ENCODE data around the gene OSBPL5.

OSBPL5 gene

GRCh38 chr11:3165916-3166267 lies 782 bp upstream of the OSBPL5 start:
- Histone ChIP-seq H3K4me3 (peak overlapping the region in 1 of 2 donors; percentile 73), H3K27ac (peak overlapping the region; percentile 90 to 93), H3K4me1 (peaks cover 7 to 65% (median 54%) of the 10 kb centered on the region in 4 donors), H3K27me3 (no peaks in the 10 kb centered on the region), H3K9me3 (no peaks in the 10 kb centered on the region), H3K36me3 (no peaks in the 10 kb centered on the region)
- intact Hi-C loops (cut with DNase I; ENCODE audit: low total_unique reads), result no loop called here
- no peak for TF ChIP-seq CTCF (IDR thresholded peaks at IDR 0.05)
- DNase-seq, result peak in 1 of 2 donors; percentile 62

GRCh38 chr11:3164552-3165151 lies 458 bp downstream of the OSBPL5 start:
- peak overlapping the region; percentile 73 to 83 for H3K4me3 ChIP-seq
- TF ChIP-seq CTCF (IDR thresholded peaks at IDR 0.05), result no peak
- intact Hi-C loops (cut with DNase I; ENCODE audit: low total_unique reads), result loop anchor here (5.0 kb wide), 1 partner anchor 42 kb away; no protein-coding TSS in a partner anchor
- H3K27me3 ChIP-seq, result no peaks in the 10 kb centered on the region
- no peaks in the 10 kb centered on the region for H3K36me3 ChIP-seq
- peak in 1 of 2 donors; percentile 75 for DNase-seq
- no peaks in the 10 kb centered on the region for H3K9me3 ChIP-seq
- peaks cover 7 to 61% (median 50%) of the 10 kb centered on the region in 4 donors for H3K4me1 ChIP-seq
- peak overlapping the region; percentile 90 to 93 for H3K27ac ChIP-seq

DNA sequence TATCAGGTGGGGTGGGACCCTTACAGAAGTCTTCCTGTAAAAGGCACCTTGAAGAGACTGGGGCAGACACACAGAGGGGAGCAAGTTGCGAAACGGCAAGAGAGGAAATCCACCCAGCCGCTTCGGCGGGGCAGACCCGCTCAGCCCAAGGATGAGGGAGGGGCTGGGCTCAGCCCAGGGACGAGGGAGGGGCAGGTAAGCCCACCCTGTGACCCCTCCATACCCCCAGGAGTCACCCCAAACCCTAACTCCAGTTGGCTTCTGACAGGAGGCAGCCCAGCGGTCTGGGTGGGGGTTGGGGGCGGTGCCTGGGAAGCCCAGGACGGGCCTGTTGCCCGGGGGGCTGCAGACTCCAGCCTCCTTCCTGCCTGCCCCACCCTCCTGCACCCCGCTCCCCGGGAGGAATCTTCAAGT lies 965 bp downstream of the OSBPL5 start:
- no peaks in the 10 kb centered on the region for H3K9me3 ChIP-seq
- peak overlapping the region; percentile 73 to 83 for H3K4me3 ChIP-seq
- no peaks in the 10 kb centered on the region for H3K27me3 ChIP-seq
- H3K36me3 ChIP-seq, result no peaks in the 10 kb centered on the region
- intact Hi-C loops (cut with DNase I; ENCODE audit: low total_unique reads), result loop anchor here (5.0 kb wide), 1 partner anchor 42 kb away; no protein-coding TSS in a partner anchor
- H3K4me1 ChIP-seq, result peaks cover 7 to 61% (median 53%) of the 10 kb centered on the region in 4 donors
- peak; percentile 19 to 73 for DNase-seq
- peak overlapping the region; percentile 90 to 93 for H3K27ac ChIP-seq
- no peak for TF ChIP-seq CTCF (IDR thresholded peaks at IDR 0.05)

DNA sequence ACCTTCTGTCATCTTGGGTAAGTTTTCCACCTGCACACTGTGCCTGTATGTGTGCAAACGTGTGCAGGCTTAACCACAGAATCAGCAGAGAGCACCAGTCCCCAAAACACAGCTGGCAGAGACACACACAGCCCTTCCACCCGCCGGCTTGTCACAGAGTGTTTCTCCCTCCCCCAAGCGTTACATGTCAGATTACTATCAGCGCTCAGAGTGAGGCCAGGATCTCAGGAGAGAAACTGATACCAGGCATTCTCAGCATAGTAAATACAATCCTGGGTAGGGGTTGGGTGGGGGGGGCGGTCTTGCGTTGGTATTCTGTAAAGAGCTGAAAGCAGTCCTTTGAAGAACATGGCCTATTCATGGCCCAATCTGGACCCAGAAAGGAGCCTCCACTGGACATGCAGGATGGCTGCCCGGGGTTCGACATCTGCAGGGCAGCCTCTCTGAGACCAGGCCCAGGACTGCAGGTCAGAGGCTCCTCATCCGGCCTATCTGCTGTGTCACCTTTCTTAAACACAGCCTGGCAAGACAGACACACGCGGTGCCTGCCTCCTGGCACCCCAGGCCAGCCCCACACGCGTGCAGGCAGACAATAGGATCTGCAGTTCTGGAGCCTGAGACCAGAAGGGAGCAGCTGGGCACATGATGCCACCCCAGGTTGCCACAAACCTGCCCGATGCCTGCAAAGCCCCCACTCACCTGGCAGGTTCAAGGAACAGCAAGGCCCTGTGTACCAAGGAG lies 1.7 kb downstream of the OSBPL5 start:
- DNase-seq, result peak; percentile 20 to 65
- Histone ChIP-seq H3K27me3 (no peaks in the 10 kb centered on the region), H3K36me3 (no peaks in the 10 kb centered on the region), H3K9me3 (no peaks in the 10 kb centered on the region), H3K4me1 (peaks cover 7 to 65% (median 55%) of the 10 kb centered on the region in 4 donors), H3K27ac (peak overlapping the region; percentile 90 to 93), H3K4me3 (peak overlapping the region; percentile 73 to 83)
- TF ChIP-seq CTCF (IDR thresholded peaks at IDR 0.05), result no peak
- intact Hi-C loops (cut with DNase I; ENCODE audit: low total_unique reads), result loop anchor here (5.0 kb wide), 1 partner anchor 41 kb away; no protein-coding TSS in a partner anchor

- intact Hi-C loops (cut with DNase I; ENCODE audit: low total_unique reads), result loop anchor here (5.0 kb wide), 1 partner anchor 40 kb away; no protein-coding TSS in a partner anchor
Measured at GRCh38 chr11:3162410-3163240, 2.5 kb downstream of the OSBPL5 start.

More at GRCh38 chr11:3162410-3163240, 2.5 kb downstream of the OSBPL5 start:
- Histone ChIP-seq H3K27me3 (no peaks in the 10 kb centered on the region), H3K4me3 (peak overlapping the region; percentile 73 to 83), H3K4me1 (peaks cover 7 to 73% (median 60%) of the 10 kb centered on the region in 4 donors), H3K9me3 (no peaks in the 10 kb centered on the region), H3K36me3 (no peaks in the 10 kb centered on the region), H3K27ac (peak overlapping the region; percentile 90 to 93)
- DNase-seq, result peak; percentile 23 to 66
- TF ChIP-seq CTCF (IDR thresholded peaks at IDR 0.05), result no peak

All from tibial artery (tissue), 4 donors.